ENCODE data around the gene PARG. TPM values are rescaled to one million over a fixed set of nuclear protein-coding genes. Genes with fewer than 3 reads are reported as not detected.

Gene PARG
- total RNA-seq, 1 donor from 2014 or later, result 22.2 TPM

- intact Hi-C loops (cut with DNase I), result no loop called here
- H3K4me3 ChIP-seq, result no peak overlapping the region
- no peak for TF ChIP-seq CTCF (IDR thresholded peaks at IDR 0.05)
- no peaks in the 10 kb centered on the region for H3K9me3 ChIP-seq
- DNase-seq (no peak), ATAC-seq (no peak)
- H3K4me1 ChIP-seq, result no peaks in the 10 kb centered on the region
- H3K36me3 ChIP-seq, result no peaks in the 10 kb centered on the region
- H3K27ac ChIP-seq, result no peak overlapping the region
- H3K27me3 ChIP-seq, result peaks cover 50% of the 10 kb centered on the region
These were observed 173.1 kb downstream of the PARG start for GRCh38 chr10:49768731-49769130.

GRCh38 chr10:49768329-49768728, 173.5 kb downstream of the PARG start:
- Histone ChIP-seq H3K27me3 (peaks cover 50% of the 10 kb centered on the region), H3K9me3 (no peaks in the 10 kb centered on the region), H3K27ac (no peak overlapping the region), H3K4me3 (no peak overlapping the region), H3K36me3 (no peaks in the 10 kb centered on the region), H3K4me1 (no peaks in the 10 kb centered on the region)
- intact Hi-C loops (cut with DNase I), result no loop called here
- ATAC-seq, result no peak
- TF ChIP-seq CTCF (IDR thresholded peaks at IDR 0.05), result no peak
- no peak for DNase-seq

Other genes starting within 250 kb of the PARG start
- gene OGDHL, start 179.7 kb downstream of the PARG start, total RNA-seq, result 0.69 TPM
- 15.3 TPM for gene TIMM23B, start within 50 bp of the PARG start, total RNA-seq
- gene AGAP6, start 46.4 kb upstream of the PARG start, total RNA-seq, result 15.7 TPM
- gene WASHC2A, start 125.9 kb upstream of the PARG start, total RNA-seq, result 53.6 TPM